HEK293 (cell line): ENCODE data around the gene ITSN1.

Source experiments
- CTCF ChIA-PET: fragments of 350-600 bp; formaldehyde crosslinking; extraction: SDS; loops from one replicate; lab custom pipeline; 2021; ENCODE audit warnings: antibody characterized with exemption; lab: Yijun Ruan, JAX
- POLR2A ChIA-PET: fragments of 300-600 bp; formaldehyde crosslinking; extraction: SDS; loops from one replicate; lab custom pipeline; 2020; ENCODE audit warnings: antibody characterized with exemption, inconsistent platforms; lab: Yijun Ruan, JAX
- H3K27ac ChIP-seq: fragments of 200-500 bp; sonication (Bioruptor generic); 2 replicates; pipeline ENCODE4 v1.5.1; 2014; ENCODE audit warnings: low read depth, low read length, control low read depth, inconsistent platforms; ENCODE audit errors: extremely low read depth
- H3K36me3 ChIP-seq, 2 experiments: fragments of 200-500 bp in 1 of 2; sonication (Bioruptor generic) in 1 of 2; 1 replicate in 1 of 2; 2 replicates in 1 of 2; pipeline ENCODE4 v1.5.1; 2014 to 2017; ENCODE audit warnings: inconsistent platforms in 2 of 2, low read length in 2 of 2; ENCODE audit not compliant: control insufficient read depth in 2 of 2, insufficient read depth in 1 of 2
- H3K4me1 ChIP-seq: fragments of 200-500 bp; sonication (Bioruptor generic); 2 replicates; pipeline ENCODE4 v1.5.1; 2014; ENCODE audit warnings: mild to moderate bottlenecking, low read length, inconsistent platforms; ENCODE audit not compliant: control insufficient read depth, insufficient read depth
- H3K4me3 ChIP-seq: 2 replicates; pipeline ENCODE4 v1.5.1; 2011; ENCODE audit warnings: low read depth, mild to moderate bottlenecking, control low read depth, low read length, moderate library complexity
- H3K9me3 ChIP-seq: fragments of 200-500 bp; sonication (Bioruptor generic); 2 replicates; pipeline ENCODE4 v1.5.1; 2014; ENCODE audit warnings: low read depth, low read length, inconsistent platforms; ENCODE audit not compliant: control insufficient read depth, insufficient read depth
- BCL11B ChIP-seq: fragments of 450-650 bp; formaldehyde crosslinking; IDR thresholded peaks from 2 replicates; pipeline ENCODE4 v1.5.1; 2016; ENCODE audit warnings: low read depth, missing biosample characterization, missing genetic modification characterization
- KLF1 ChIP-seq: fragments of 450-650 bp; formaldehyde crosslinking; IDR thresholded peaks from 2 replicates; pipeline ENCODE4 v1.5.1; 2016; ENCODE audit warnings: missing biosample characterization, missing genetic modification characterization
- KLF10 ChIP-seq: fragments of 450-650 bp; IDR thresholded peaks from 2 replicates; pipeline ENCODE4 v1.5.1; 2018; ENCODE audit warnings: missing biosample characterization, mild to moderate bottlenecking, missing genetic modification characterization
- PRDM1 ChIP-seq: fragments of 450-650 bp; formaldehyde crosslinking; IDR thresholded peaks from 2 replicates; pipeline ENCODE4; 2016; ENCODE audit warnings: missing biosample characterization, missing genetic modification characterization
- ZBTB49 ChIP-seq: fragments of 450-650 bp; formaldehyde crosslinking; IDR thresholded peaks from 2 replicates; pipeline ENCODE4 v1.5.1; 2016; ENCODE audit warnings: missing biosample characterization, missing genetic modification characterization, low read depth
- ZBTB7A ChIP-seq: fragments of 450-650 bp; formaldehyde crosslinking; IDR thresholded peaks from 2 replicates; pipeline ENCODE4 v1.5.1; 2016; ENCODE audit warnings: low read depth, missing biosample characterization, missing genetic modification characterization
- ZEB2 ChIP-seq: fragments of 450-650 bp; formaldehyde crosslinking; IDR thresholded peaks from 2 replicates; pipeline ENCODE4 v1.5.1; 2016; ENCODE audit warnings: missing biosample characterization, missing genetic modification characterization
- ZFP37 ChIP-seq: fragments of 450-650 bp; formaldehyde crosslinking; IDR thresholded peaks from 2 replicates; pipeline ENCODE4 v1.5.1; 2016; ENCODE audit warnings: missing biosample characterization, missing genetic modification characterization
- ZNF132 ChIP-seq: fragments of 450-650 bp; formaldehyde crosslinking; IDR thresholded peaks from 2 replicates; pipeline ENCODE4 v1.5.1; 2017; ENCODE audit warnings: missing biosample characterization, missing genetic modification characterization, borderline replicate concordance
- ZNF19 ChIP-seq: fragments of 450-650 bp; formaldehyde crosslinking; IDR thresholded peaks from 2 replicates; pipeline ENCODE4; 2016; ENCODE audit warnings: missing biosample characterization, missing genetic modification characterization, low read depth
- ZNF211 ChIP-seq: fragments of 450-650 bp; formaldehyde crosslinking; IDR thresholded peaks from 2 replicates; pipeline ENCODE4 v1.5.1; 2016; ENCODE audit warnings: low read depth, missing biosample characterization, missing genetic modification characterization
- ZNF23 ChIP-seq: fragments of 450-650 bp; formaldehyde crosslinking; IDR thresholded peaks from 2 replicates; pipeline ENCODE4 v1.5.1; 2016; ENCODE audit warnings: missing biosample characterization, missing genetic modification characterization, borderline replicate concordance
- ZNF239 ChIP-seq: fragments of 450-650 bp; formaldehyde crosslinking; IDR thresholded peaks from 2 replicates; pipeline ENCODE4 v1.5.1; 2016; ENCODE audit warnings: missing biosample characterization, missing genetic modification characterization
- ZNF280C ChIP-seq: fragments of 450-650 bp; formaldehyde crosslinking; IDR thresholded peaks from 2 replicates; pipeline ENCODE4 v1.5.1; 2016; ENCODE audit warnings: missing biosample characterization, missing genetic modification characterization
- ZNF335 ChIP-seq: fragments of 450-650 bp; formaldehyde crosslinking; conservative IDR thresholded peaks from 2 replicates; pipeline ENCODE4 v1.5.1; 2016; ENCODE audit warnings: missing biosample characterization, missing genetic modification characterization
- ZNF416 ChIP-seq: fragments of 450-650 bp; formaldehyde crosslinking; IDR thresholded peaks from 2 replicates; pipeline ENCODE4 v1.5.1; 2016; ENCODE audit warnings: missing biosample characterization, missing genetic modification characterization
- ZNF514 ChIP-seq: fragments of 450-650 bp; formaldehyde crosslinking; IDR thresholded peaks from 2 replicates; pipeline ENCODE4 v1.5.1; 2016; ENCODE audit warnings: missing biosample characterization, missing genetic modification characterization
- ZNF571 ChIP-seq: fragments of 450-650 bp; formaldehyde crosslinking; IDR thresholded peaks from 2 replicates; pipeline ENCODE4 v1.5.0; 2017; ENCODE audit warnings: missing biosample characterization, missing genetic modification characterization
- ZNF621 ChIP-seq: fragments of 450-650 bp; formaldehyde crosslinking; IDR thresholded peaks from 2 replicates; pipeline ENCODE4 v1.5.1; 2017; ENCODE audit warnings: missing biosample characterization, missing genetic modification characterization
- ZNF624 ChIP-seq: fragments of 450-650 bp; formaldehyde crosslinking; IDR thresholded peaks from 2 replicates; pipeline ENCODE4 v1.5.1; 2017; ENCODE audit warnings: missing biosample characterization, missing genetic modification characterization
- ZNF629 ChIP-seq: fragments of 450-650 bp; formaldehyde crosslinking; IDR thresholded peaks from 2 replicates; pipeline ENCODE4 v1.5.1; 2017; ENCODE audit warnings: missing biosample characterization, missing genetic modification characterization
- ZNF654 ChIP-seq: fragments of 450-650 bp; formaldehyde crosslinking; IDR thresholded peaks from 2 replicates; pipeline ENCODE4 v1.5.1; 2016; ENCODE audit warnings: low read depth, missing biosample characterization, missing genetic modification characterization
- ZNF701 ChIP-seq: fragments of 450-650 bp; formaldehyde crosslinking; IDR thresholded peaks from 2 replicates; pipeline ENCODE4 v1.5.1; 2016; ENCODE audit warnings: missing biosample characterization, missing genetic modification characterization
- ZNF768 ChIP-seq: fragments of 450-650 bp; formaldehyde crosslinking; IDR thresholded peaks from 2 replicates; pipeline ENCODE4 v1.5.1; 2018; ENCODE audit warnings: missing biosample characterization, mild to moderate bottlenecking, missing genetic modification characterization
- ZNF792 ChIP-seq: fragments of 450-650 bp; formaldehyde crosslinking; IDR thresholded peaks from 2 replicates; pipeline ENCODE4 v1.5.1; 2016; ENCODE audit warnings: missing biosample characterization, missing genetic modification characterization
- ZNF837 ChIP-seq: fragments of 450-650 bp; formaldehyde crosslinking; IDR thresholded peaks from 2 replicates; pipeline ENCODE4 v1.5.1; 2016; ENCODE audit warnings: missing biosample characterization, missing genetic modification characterization
- ZNF843 ChIP-seq: fragments of 450-650 bp; formaldehyde crosslinking; IDR thresholded peaks from 2 replicates; pipeline ENCODE4 v1.5.1; 2016; ENCODE audit warnings: missing biosample characterization, missing genetic modification characterization
- TF ChIP-seq, protein P1 (sequence below): fragments of 450-650 bp; formaldehyde crosslinking; IDR thresholded peaks from 2 replicates; pipeline ENCODE4 v1.5.1; 2017; ENCODE audit warnings: missing biosample characterization, missing genetic modification characterization

The ITSN1 gene

DNA sequence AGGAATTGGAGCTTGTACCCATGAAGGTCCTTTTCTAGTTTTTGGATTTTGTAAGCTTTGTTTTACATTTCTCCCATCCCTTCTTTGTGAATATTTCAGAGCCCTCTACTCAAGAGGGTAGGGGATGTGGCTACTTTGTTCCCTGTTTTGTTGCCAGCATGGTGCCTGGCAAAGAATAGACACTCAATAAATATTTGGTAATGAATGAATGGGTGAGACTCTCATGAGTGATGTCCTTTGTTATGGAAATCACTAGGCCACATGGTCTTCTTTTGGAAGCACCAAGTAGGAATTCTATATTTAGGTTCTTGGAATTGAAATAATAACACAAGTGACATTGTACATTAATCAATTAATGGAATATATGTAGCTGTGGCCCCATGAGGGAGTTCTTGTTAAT lies 300.1 kb downstream of the ITSN1 start:
- Histone ChIP-seq H3K4me3 (no peak overlapping the region), H3K9me3 (no peaks in the 10 kb centered on the region), H3K36me3 (peaks cover 0 to 8% of the 10 kb centered on the region in 2 experiments; a peak in 1 of 3 replicates), H3K4me1 (peaks cover 3% of the 10 kb centered on the region; the same call in 1 of the 2 replicates), H3K27ac (no peak overlapping the region)
- ChIA-PET POLR2A (no interaction called here), CTCF (interaction anchor here (0.6 to 3.2 kb wide), 3 partner anchors 19 to 376 kb away, joined by 3 to 14 read pairs (median 4); no protein-coding TSS in a partner anchor)
- TF ChIP-seq ZNF843 (tag by site-specific recombination) (no peak), ZNF416 (tag by site-specific recombination) (no peak), KLF1 (tag by site-specific recombination) (no peak), ZNF571 (tag by site-specific recombination) (no peak), ZNF701 (tag by site-specific recombination) (no peak), ZNF654 (no peak), ZNF837 (tag by site-specific recombination) (no peak), ZNF792 (tag by site-specific recombination) (no peak), ZEB2 (no peak), ZNF211 (no peak), ZFP37 (tag by site-specific recombination) (no peak), ZBTB7A (tag by site-specific recombination) (no peak), ZNF132 (tag by site-specific recombination) (no peak), BCL11B (tag by site-specific recombination) (no peak), KLF10 (no peak), PRDM1 (tag by site-specific recombination) (no peak), ZNF23 (tag by site-specific recombination) (no peak), ZNF239 (tag by site-specific recombination) (no peak), ZNF624 (no peak)
- TF ChIP-seq, protein P1, sequence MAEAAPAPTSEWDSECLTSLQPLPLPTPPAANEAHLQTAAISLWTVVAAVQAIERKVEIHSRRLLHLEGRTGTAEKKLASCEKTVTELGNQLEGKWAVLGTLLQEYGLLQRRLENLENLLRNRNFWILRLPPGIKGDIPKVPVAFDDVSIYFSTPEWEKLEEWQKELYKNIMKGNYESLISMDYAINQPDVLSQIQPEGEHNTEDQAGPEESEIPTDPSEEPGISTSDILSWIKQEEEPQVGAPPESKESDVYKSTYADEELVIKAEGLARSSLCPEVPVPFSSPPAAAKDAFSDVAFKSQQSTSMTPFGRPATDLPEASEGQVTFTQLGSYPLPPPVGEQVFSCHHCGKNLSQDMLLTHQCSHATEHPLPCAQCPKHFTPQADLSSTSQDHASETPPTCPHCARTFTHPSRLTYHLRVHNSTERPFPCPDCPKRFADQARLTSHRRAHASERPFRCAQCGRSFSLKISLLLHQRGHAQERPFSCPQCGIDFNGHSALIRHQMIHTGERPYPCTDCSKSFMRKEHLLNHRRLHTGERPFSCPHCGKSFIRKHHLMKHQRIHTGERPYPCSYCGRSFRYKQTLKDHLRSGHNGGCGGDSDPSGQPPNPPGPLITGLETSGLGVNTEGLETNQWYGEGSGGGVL (tag by site-specific recombination) = no peak

DNA sequence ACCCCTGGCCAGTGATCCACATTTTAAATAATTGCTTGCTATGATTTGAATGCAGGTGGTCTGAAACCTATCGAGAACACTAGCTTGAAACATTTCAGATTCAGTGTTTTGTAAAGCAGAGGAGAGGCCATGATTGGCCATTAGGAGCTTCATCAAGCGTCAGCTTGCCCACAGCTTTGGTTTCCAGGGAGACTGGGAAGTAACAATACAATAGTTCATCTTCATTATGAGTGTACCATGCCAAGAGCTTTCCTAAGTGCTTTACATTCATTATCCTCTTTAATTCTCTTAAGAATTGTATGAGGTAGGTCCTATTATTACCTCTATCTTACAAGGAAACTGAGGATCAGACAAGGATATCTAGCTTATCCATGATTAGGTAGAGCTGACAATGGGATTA lies 301.0 kb downstream of the ITSN1 start:
- Histone ChIP-seq H3K4me3 (no peak overlapping the region), H3K4me1 (peaks cover 5% of the 10 kb centered on the region), H3K36me3 (peaks cover 0 to 8% of the 10 kb centered on the region in 2 experiments; a peak in 1 of 3 replicates), H3K9me3 (no peaks in the 10 kb centered on the region), H3K27ac (no peak overlapping the region)
- POLR2A ChIA-PET = interaction anchor here (0.9 kb wide), 1 partner anchor 130 kb away, joined by 3 read pairs; the partner anchor contains the start of genes MRPS6 and SLC5A3
- CTCF ChIA-PET = interaction anchor here (0.5 to 3.2 kb wide), 4 partner anchors 18 to 568 kb away, joined by 3 to 14 read pairs (median 4); no protein-coding TSS in a partner anchor
- TF ChIP-seq ZNF19 (tag by site-specific recombination) (no peak), ZNF768 (tag by site-specific recombination) (no peak), ZNF514 (tag by site-specific recombination) (no peak), ZBTB49 (tag by site-specific recombination) (no peak), ZNF654 (no peak), ZNF335 (tag by site-specific recombination) (no peak), ZNF280C (tag by site-specific recombination) (no peak), ZNF629 (tag by site-specific recombination) (no peak), ZNF621 (tag by site-specific recombination) (no peak)
